Panc1 (cell line): ENCODE measurements around the gene MYBPH.

Experiments used
- POLR2AphosphoS5 ChIP-seq: IDR thresholded peaks from 2 replicates; pipeline ENCODE4 v1.6.1; 2012; ENCODE audit warnings: mild to moderate bottlenecking, low read depth, low read length, moderate library complexity
- TF ChIP-seq, protein P1 (sequence below), 2 experiments: IDR thresholded peaks; 2 replicates each; pipeline ENCODE4 v1.6.1; 2011 to 2012; ENCODE audit warnings: low read depth in 2 of 2, control low read depth in 1 of 2, low read length in 1 of 2, mild to moderate bottlenecking in 1 of 2, moderate library complexity in 1 of 2; ENCODE audit not compliant: insufficient read depth in 1 of 2
- TF ChIP-seq, protein P2 (sequence below): fragments of 450-650 bp; IDR thresholded peaks from 2 replicates; pipeline ENCODE4 v1.5.1; 2017; ENCODE audit warnings: mild to moderate bottlenecking

DNA sequence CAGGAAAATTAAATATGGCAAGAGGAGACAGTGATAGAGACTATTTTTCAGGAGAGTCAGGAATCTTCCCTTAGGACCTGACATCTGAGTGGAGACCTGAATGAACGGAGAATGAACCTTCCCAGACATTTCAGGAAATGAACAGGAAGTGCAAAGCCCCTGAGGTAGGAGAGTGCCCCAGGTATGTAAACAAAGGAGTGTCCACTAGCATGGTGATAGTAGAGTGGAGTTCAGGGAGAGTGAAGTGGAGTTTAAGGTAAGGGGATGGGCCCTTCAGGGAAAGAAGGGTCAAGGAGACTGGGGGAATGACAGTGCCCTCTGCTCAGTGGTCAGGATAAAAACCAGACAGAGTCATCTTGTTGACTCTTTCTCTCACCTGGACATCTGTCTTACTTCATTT lies 19.3 kb downstream of the MYBPH start:
- TF ChIP-seq, protein P1, sequence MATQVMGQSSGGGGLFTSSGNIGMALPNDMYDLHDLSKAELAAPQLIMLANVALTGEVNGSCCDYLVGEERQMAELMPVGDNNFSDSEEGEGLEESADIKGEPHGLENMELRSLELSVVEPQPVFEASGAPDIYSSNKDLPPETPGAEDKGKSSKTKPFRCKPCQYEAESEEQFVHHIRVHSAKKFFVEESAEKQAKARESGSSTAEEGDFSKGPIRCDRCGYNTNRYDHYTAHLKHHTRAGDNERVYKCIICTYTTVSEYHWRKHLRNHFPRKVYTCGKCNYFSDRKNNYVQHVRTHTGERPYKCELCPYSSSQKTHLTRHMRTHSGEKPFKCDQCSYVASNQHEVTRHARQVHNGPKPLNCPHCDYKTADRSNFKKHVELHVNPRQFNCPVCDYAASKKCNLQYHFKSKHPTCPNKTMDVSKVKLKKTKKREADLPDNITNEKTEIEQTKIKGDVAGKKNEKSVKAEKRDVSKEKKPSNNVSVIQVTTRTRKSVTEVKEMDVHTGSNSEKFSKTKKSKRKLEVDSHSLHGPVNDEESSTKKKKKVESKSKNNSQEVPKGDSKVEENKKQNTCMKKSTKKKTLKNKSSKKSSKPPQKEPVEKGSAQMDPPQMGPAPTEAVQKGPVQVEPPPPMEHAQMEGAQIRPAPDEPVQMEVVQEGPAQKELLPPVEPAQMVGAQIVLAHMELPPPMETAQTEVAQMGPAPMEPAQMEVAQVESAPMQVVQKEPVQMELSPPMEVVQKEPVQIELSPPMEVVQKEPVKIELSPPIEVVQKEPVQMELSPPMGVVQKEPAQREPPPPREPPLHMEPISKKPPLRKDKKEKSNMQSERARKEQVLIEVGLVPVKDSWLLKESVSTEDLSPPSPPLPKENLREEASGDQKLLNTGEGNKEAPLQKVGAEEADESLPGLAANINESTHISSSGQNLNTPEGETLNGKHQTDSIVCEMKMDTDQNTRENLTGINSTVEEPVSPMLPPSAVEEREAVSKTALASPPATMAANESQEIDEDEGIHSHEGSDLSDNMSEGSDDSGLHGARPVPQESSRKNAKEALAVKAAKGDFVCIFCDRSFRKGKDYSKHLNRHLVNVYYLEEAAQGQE (IDR thresholded peaks at IDR 0.05; ENCODE audit: insufficient read depth in 1 of 2, low read depth in 2 of 2, low read length in 1 of 2): no peak
- TF ChIP-seq, protein P2, sequence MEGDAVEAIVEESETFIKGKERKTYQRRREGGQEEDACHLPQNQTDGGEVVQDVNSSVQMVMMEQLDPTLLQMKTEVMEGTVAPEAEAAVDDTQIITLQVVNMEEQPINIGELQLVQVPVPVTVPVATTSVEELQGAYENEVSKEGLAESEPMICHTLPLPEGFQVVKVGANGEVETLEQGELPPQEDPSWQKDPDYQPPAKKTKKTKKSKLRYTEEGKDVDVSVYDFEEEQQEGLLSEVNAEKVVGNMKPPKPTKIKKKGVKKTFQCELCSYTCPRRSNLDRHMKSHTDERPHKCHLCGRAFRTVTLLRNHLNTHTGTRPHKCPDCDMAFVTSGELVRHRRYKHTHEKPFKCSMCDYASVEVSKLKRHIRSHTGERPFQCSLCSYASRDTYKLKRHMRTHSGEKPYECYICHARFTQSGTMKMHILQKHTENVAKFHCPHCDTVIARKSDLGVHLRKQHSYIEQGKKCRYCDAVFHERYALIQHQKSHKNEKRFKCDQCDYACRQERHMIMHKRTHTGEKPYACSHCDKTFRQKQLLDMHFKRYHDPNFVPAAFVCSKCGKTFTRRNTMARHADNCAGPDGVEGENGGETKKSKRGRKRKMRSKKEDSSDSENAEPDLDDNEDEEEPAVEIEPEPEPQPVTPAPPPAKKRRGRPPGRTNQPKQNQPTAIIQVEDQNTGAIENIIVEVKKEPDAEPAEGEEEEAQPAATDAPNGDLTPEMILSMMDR: no peak
- no peak for TF ChIP-seq POLR2AphosphoS5
